GM19025 (cell line): ENCODE data around the gene PCGF6.

ENCODE experiments used
- ATAC-seq: cut with Tn5 transposase; IDR thresholded peaks from one replicate; pipeline ENCODE4 v1.9.1; 2021; ENCODE audit warnings: mild to moderate bottlenecking, low read depth, moderate library complexity; ENCODE audit not compliant: unreplicated experiment

PCGF6 gene

GRCh38 chr10:103327906-103328305 is 23.0 kb downstream of the PCGF6 start:
- no peak for ATAC-seq

DNA sequence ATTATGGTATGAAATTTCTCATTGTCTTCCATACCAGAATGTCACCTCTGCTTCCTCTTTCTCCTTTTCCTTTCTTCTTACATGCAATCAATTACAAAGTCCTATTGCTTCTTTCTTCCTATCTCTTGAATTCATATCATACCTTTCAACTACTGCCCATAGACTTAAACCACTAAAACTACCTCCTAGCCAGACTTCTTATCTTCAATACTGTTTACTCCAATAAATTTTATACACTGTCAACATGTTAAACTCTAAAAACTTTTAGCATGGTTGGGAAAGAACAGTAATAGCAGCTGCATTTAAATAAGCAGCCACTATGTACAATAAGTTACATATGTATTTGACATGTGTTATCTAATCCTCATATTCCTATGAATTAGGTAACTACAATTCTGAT is 34.9 kb downstream of the PCGF6 start:
- no peak for ATAC-seq

GRCh38 chr10:103310197-103310596 is 40.7 kb downstream of the PCGF6 start:
- no peak for ATAC-seq

DNA sequence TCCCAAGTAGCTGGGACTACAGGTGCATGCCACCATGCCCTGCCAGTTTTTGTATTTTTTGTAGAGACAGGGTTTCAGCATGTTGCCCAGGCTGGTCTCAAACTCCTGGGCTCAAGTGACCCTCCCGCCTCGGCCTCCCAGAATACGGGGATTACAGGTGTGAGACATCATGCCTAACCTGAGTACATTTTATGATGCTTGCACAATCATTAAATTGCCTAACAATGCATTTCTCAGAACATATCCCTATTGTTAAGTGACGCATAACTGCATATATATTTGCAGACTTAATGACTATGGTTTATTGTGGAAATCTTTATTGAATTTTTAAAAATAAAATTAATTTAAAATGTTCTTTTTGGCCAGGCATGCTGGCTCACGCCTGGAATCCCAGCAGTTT is 43.3 kb downstream of the PCGF6 start:
- ATAC-seq, result no peak

- ATAC-seq, result no peak
Measured at GRCh38 chr10:103295374-103296015, 55.4 kb downstream of the PCGF6 start.

DNA sequence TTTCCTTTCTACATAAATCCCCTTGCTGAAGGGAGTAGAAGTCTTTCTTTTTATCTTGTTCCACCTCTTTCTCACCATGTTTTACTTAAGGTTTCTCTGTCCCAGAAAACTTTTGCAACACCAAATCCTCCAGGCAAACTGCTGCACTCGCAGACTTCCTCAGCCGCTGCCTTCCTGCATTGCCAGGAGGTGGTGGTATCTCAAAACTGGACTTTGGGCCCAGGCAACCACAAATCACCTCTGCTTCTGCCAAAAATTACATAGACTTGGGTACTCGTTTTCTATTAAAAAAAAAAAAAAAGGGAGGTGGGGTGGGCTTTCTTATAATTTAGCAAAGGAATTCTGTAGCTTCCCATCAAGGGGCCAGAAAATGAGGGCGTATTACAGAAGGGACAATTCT is 59.4 kb downstream of the PCGF6 start:
- no peak for ATAC-seq

- no peak for ATAC-seq
Measured at GRCh38 chr10:103287992-103288391, 62.9 kb downstream of the PCGF6 start.

GRCh38 chr10:103284170-103284569 is 66.8 kb downstream of the PCGF6 start:
- no peak for ATAC-seq

GRCh38 chr10:103282961-103283360 is 68.0 kb downstream of the PCGF6 start:
- ATAC-seq, result no peak

DNA sequence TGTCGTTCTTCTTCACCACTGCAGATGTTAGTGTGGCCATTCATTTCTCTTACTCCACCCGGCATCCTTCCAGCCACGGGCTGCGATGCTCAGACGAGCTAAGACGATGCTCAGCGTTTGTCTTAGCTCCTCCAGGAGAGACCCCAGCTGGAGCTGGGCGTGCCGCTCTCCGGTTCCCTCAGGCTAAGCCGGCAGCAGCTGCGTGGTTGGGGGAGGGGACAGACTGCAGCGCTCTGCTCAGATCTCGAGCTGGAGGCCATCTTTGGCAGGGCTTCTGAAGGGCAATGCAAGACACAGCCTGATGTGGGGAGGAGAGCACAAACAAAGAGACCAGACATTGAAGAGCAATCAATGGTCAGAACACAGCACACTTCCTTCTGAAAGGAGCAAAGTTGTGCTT is 69.2 kb downstream of the PCGF6 start:
- no peak for ATAC-seq

DNA sequence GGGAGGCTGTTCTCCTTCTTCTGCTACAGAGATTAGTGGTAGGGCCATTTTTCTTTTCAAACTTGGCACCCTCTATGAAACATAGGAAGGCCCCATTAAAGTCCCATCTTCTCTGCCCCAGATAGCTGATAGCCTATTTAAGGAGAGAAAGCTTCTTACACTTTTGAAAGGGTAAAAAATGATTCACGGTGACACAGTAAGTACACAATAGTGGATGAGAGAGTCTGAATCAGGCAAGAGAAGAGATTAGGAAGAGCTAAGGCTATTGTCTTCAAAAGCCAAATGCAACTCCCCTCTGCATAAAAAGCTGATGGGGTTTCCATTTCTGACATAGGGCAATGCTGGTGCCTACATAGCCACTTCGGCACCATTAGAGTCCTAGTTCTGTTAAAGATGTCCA is 70.4 kb downstream of the PCGF6 start:
- ATAC-seq, result no peak

DNA sequence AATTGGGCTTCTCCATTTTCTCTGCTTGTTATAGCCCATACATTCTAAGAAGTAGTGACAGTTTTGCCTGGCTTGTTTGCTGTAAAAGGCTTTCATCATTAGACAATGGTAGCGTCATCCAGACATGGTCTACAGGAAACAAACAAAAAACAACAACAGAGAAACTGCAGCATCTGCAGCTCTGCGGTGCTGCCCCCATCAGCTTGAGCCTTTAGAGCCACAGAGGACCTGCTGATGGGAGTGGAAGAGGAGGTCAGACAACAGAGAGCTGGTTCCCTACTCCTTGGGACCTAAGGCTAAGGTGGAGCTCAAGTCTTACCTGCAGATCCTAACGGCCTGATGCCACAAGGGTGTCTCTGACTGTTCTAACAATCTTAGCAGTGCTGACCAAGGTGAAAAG is 70.9 kb downstream of the PCGF6 start:
- ATAC-seq, result no peak

GRCh38 chr10:103278862-103279298 is 72.1 kb downstream of the PCGF6 start:
- ATAC-seq, result no peak

DNA sequence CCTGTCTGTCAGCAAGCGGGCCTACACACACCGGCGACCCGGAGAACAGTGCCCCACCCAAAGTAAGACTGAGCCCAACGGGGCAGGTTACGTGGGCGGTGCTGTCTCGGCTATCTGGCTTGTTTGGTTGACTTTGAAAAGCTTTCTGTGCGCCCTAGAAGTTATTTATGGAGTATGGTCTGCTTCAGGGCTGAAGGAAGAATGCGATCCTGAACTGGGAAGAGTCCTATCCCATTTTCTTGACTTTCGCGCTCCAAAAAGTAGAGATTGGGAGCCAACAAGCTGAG is 72.5 kb downstream of the PCGF6 start:
- ATAC-seq, result no peak

GRCh38 chr10:103277713-103278536 is 73.0 kb downstream of the PCGF6 start:
- ATAC-seq, result no peak

DNA sequence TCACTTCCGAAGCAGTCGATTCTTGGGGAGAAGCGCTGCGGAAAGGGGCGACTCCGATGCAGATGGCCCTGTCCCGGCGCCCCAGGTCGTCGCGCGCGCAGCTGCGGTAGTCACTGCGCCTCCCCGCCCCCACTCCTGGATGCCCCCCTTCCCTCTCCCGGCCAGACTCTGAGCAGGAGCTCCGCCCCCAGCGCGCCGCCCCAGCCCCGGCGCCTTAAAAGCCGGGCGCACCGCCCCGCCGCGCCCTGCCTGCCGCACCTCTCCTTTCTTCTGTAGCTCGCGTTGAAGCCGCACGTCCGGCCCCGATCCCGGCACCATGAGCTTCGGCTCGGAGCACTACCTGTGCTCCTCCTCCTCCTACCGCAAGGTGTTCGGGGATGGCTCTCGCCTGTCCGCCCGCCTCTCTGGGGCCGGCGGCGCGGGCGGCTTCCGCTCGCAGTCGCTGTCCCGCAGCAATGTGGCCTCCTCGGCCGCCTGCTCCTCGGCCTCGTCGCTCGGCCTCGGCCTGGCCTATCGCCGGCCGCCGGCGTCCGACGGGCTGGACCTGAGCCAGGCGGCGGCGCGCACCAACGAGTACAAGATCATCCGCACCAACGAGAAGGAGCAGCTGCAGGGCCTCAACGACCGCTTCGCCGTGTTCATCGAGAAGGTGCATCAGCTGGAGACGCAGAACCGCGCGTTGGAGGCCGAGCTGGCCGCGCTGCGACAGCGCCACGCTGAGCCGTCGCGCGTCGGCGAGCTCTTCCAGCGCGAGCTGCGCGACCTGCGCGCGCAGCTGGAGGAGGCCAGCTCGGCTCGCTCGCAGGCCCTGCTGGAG is 73.8 kb downstream of the PCGF6 start, which contains the start of gene INA:
Gene INA, plus strand, starts transcription at position 243 of the 817 bp plus-strand sequence. Its CDS starts 74 bp downstream, at position 317.
- ATAC-seq, result no peak

- ATAC-seq, result no peak
Measured at GRCh38 chr10:103276251-103276895, 74.6 kb downstream of the PCGF6 start.

GRCh38 chr10:103273041-103273441 is 77.9 kb downstream of the PCGF6 start:
- ATAC-seq, result no peak

GRCh38 chr10:103265717-103266329 is 85.1 kb downstream of the PCGF6 start:
- ATAC-seq, result no peak

- no peak for ATAC-seq
Measured at GRCh38 chr10:103262229-103262628, 88.7 kb downstream of the PCGF6 start.
